ENCODE results near the gene ZNF277.

GRCh38 chr7:112377593-112377992 lies 171.1 kb downstream of the ZNF277 start:
- TF ChIP-seq CTCF (IDR thresholded peaks at IDR 0.05) (no peak), POLR2A (IDR thresholded peaks at IDR 0.05; ENCODE audit: low read depth) (no peak), POLR2AphosphoS5 (IDR thresholded peaks at IDR 0.05) (no peak)

Data from esophagus muscularis mucosa (tissue), 3 donors.